Trophoblast cell (in vitro differentiated cells and primary cell): ENCODE results near the gene SLC10A3.

Experiments used
- DNase-seq, 2 donors: peaks; one replicate each; pipeline ENCODE4 v3.0.0-alpha.2; 2016
- H2AFZ ChIP-seq: 2 replicates; pipeline ENCODE4 v1.6.1; 2013; ENCODE audit warnings: low read length, moderate library complexity, mild to moderate bottlenecking; ENCODE audit not compliant: insufficient read depth, poor library complexity
- H2AK5ac ChIP-seq: 2 replicates; pipeline ENCODE4 v1.6.1; 2013; ENCODE audit warnings: mild to moderate bottlenecking, low read length
- H2BK120ac ChIP-seq: 2 replicates; pipeline ENCODE4 v1.6.1; 2013; ENCODE audit warnings: low read length, mild to moderate bottlenecking, moderate library complexity; ENCODE audit not compliant: insufficient read depth, poor library complexity
- H2BK12ac ChIP-seq: 2 replicates; pipeline ENCODE4 v1.6.1; 2013; ENCODE audit warnings: mild to moderate bottlenecking, low read length, moderate library complexity
- H2BK5ac ChIP-seq: 2 replicates; pipeline ENCODE4 v1.6.1; 2013; ENCODE audit warnings: low read length, low read depth, moderate library complexity, mild to moderate bottlenecking; ENCODE audit not compliant: poor library complexity
- H3K14ac ChIP-seq: 2 replicates; pipeline ENCODE4 v1.6.1; 2013; ENCODE audit warnings: mild to moderate bottlenecking, low read length
- H3K18ac ChIP-seq: 2 replicates; pipeline ENCODE4 v1.6.1; 2013; ENCODE audit warnings: mild to moderate bottlenecking, low read length
- H3K23ac ChIP-seq: 2 replicates; pipeline ENCODE4 v1.6.1; 2013; ENCODE audit warnings: low read length
- H3K27ac ChIP-seq: 2 replicates; pipeline ENCODE4 v1.5.1; 2013; ENCODE audit warnings: low read depth, mild to moderate bottlenecking, inconsistent platforms, low read length, moderate library complexity
- H3K27me3 ChIP-seq: 2 replicates; pipeline ENCODE4 v1.6.1; 2013; ENCODE audit warnings: inconsistent platforms, mild to moderate bottlenecking, low read length, moderate library complexity; ENCODE audit not compliant: insufficient read depth
- H3K36me3 ChIP-seq, 2 experiments: 1 replicate in 1 of 2; 2 replicates in 1 of 2; pipeline ENCODE4 v1.6.1; 2013; ENCODE audit warnings: low read length in 2 of 2, mild to moderate bottlenecking in 2 of 2, moderate library complexity in 1 of 2; ENCODE audit not compliant: insufficient read depth in 2 of 2, control insufficient read depth in 1 of 2
- H3K4ac ChIP-seq: 2 replicates; pipeline ENCODE4 v1.6.1; 2013; ENCODE audit warnings: low read depth, mild to moderate bottlenecking, low read length, moderate library complexity
- H3K4me1 ChIP-seq, 2 experiments: 1 replicate in 1 of 2; 2 replicates in 1 of 2; pipeline ENCODE4 v1.6.1; 2013; ENCODE audit warnings: low read length in 2 of 2, mild to moderate bottlenecking in 2 of 2, moderate library complexity in 1 of 2; ENCODE audit not compliant: insufficient read depth in 2 of 2, control insufficient read depth in 1 of 2
- H3K4me2 ChIP-seq: 2 replicates; pipeline ENCODE4 v1.6.1; 2013; ENCODE audit warnings: inconsistent platforms, mild to moderate bottlenecking, low read length, moderate library complexity
- H3K4me3 ChIP-seq: 2 replicates; pipeline ENCODE4 v1.5.1; 2013; ENCODE audit warnings: mild to moderate bottlenecking, low read depth, low read length, inconsistent platforms
- H3K79me1 ChIP-seq: one replicate; pipeline ENCODE4 v1.6.1; 2013; ENCODE audit warnings: low read length
- H3K79me2 ChIP-seq: 2 replicates; pipeline ENCODE4 v1.6.1; 2013; ENCODE audit warnings: low read length, mild to moderate bottlenecking; ENCODE audit not compliant: control insufficient read depth, insufficient read depth, poor library complexity
- H3K9ac ChIP-seq: 2 replicates; pipeline ENCODE4 v1.6.1; 2013; ENCODE audit warnings: mild to moderate bottlenecking, low read length
- H3K9me3 ChIP-seq: 2 replicates; pipeline ENCODE4 v1.6.1; 2013; ENCODE audit warnings: low read depth, mild to moderate bottlenecking, control low read depth, inconsistent platforms, low read length; ENCODE audit not compliant: insufficient read depth
- H4K12ac ChIP-seq: 2 replicates; pipeline ENCODE4 v1.6.1; 2013; ENCODE audit warnings: low read depth, mild to moderate bottlenecking, low read length, moderate library complexity
- H4K8ac ChIP-seq: 2 replicates; pipeline ENCODE4 v1.6.1; 2013; ENCODE audit warnings: low read depth, mild to moderate bottlenecking, low read length, moderate library complexity
- H4K91ac ChIP-seq: one replicate; pipeline ENCODE4 v1.6.1; 2013; ENCODE audit warnings: low read depth, mild to moderate bottlenecking, low read length, moderate library complexity
- WGBS: extraction: QIAGEN DNeasy Blood & Tissue Kit; methylation state at CpG from one replicate; pipeline ENCODE4 v1.1.7; 2013; ENCODE audit warnings: missing lambda C conversion rate; ENCODE audit not compliant: insufficient read length, insufficient coverage; ENCODE audit errors: extremely low coverage; 5-methylcytosine and 5-hydroxymethylcytosine counted together

Gene SLC10A3

DNA sequence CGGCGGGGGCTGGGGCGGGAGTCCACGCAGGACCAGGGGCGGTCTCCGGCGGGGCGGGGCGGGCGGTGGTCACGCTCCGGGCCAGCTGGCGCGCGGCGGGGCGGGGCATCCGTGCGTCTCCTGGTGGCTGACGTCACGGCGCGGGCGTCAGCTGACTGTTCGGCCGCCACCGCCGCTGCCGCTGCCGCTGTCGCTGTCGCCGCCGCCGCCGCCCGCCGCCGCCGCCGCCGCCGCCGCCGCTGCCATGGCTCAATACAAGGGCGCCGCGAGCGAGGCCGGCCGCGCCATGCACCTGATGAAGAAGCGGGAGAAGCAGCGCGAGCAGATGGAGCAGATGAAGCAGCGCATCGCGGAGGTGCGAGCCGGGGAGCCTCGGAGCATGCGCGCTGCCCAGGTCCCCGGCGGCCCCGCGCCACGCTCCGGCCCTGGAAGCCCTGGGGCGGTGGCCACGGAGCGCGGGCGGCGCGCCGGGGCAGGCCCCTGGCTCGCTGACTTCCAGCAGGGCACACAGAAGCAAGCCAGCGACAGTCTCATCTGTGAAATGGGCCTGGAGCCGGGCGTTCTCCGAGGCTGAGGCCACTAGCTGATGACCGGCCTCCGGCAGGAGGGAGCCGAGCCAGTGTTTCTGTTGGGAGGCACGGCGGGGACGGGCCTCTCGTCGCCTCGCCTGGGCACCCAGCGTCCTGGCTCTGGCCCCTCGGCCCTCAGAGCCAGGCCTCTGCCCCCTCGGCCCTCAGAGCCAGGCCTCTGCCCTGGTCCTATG is 46.3 kb downstream of the SLC10A3 start, which contains the start of gene FAM50A:
FAM50A (plus strand) TSS at position 150 of the 763 bp plus-strand sequence; CDS start at position 245, 95 bp downstream.
- Histone ChIP-seq H3K79me1 (peaks cover 13% of the 10 kb centered on the region), H4K12ac (peak within 1 kb of the TSS; percentile 94), H2AFZ (peak within 1 kb of the TSS; percentile 64), H4K8ac (peak within 1 kb of the TSS; percentile 88), H3K79me2 (peaks cover 7% of the 10 kb centered on the region), H3K27me3 (no peaks in the 10 kb centered on the region), H3K4me3 (peak within 1 kb of the TSS; percentile 79), H3K4me1 (peaks cover 6 to 14% of the 10 kb centered on the region in 2 experiments), H2BK12ac (peak within 1 kb of the TSS; percentile 4), H3K23ac (no peak within 1 kb of the TSS), H4K91ac (peak within 1 kb of the TSS; percentile 95), H3K36me3 (peaks cover 66 to 72% of the 10 kb centered on the region in 2 experiments), H3K4ac (peak within 1 kb of the TSS; percentile 71), H2BK120ac (peak within 1 kb of the TSS; percentile 91), H3K9me3 (no peaks in the 10 kb centered on the region), H2AK5ac (peak within 1 kb of the TSS; percentile 76), H3K27ac (peak within 1 kb of the TSS; percentile 79), H2BK5ac (peak within 1 kb of the TSS; percentile 80), H3K14ac (peak within 1 kb of the TSS; percentile 96), H3K4me2 (peak within 1 kb of the TSS; percentile 89), H3K9ac (peak within 1 kb of the TSS; percentile 84), H3K18ac (peak within 1 kb of the TSS; percentile 94)
- WGBS, result no CpG with 5 or more reads among the region's 94 CpGs
- DNase-seq, result peak; percentile 69 to 77

DNA sequence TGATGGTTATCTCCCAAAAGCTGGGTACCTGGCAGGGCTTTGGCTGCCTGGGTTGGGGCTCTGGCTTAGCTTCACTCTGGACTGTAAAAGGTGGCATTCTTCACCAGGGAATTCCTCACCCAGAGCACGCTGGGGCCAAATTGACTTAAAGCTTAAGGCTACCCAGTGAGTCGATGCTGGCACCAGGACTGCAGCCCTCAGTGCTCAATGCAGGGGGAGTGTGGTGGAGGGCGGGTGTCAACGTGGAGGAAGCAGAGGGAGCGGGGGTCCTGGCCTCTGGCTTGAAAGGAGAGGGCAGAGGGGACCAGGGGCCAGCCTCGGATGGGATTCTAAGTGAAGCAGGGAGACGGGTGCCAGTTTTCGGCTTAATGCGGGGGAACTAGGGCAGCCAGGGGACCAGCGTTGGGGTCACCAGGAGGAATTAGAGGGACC is 46.9 kb downstream of the SLC10A3 start:
- H3K27me3 ChIP-seq, result no peaks in the 10 kb centered on the region
- H3K9me3 ChIP-seq, result no peaks in the 10 kb centered on the region
- H4K8ac ChIP-seq, result peak overlapping the region; percentile 36
- peak overlapping the region; percentile 70 for H2BK120ac ChIP-seq
- H3K4me1 ChIP-seq, result peaks cover 9 to 14% of the 10 kb centered on the region in 2 experiments
- H3K14ac ChIP-seq, result peak overlapping the region; percentile 32
- H3K27ac ChIP-seq, result no peak overlapping the region
- peak overlapping the region; percentile 66 for H2BK5ac ChIP-seq
- H3K36me3 ChIP-seq, result peaks cover 66 to 72% of the 10 kb centered on the region in 2 experiments
- peak overlapping the region; percentile 86 for H4K12ac ChIP-seq
- H2BK12ac ChIP-seq, result no peak overlapping the region
- H3K4ac ChIP-seq, result peak overlapping the region; percentile 4
- H3K4me2 ChIP-seq, result peak overlapping the region; percentile 50
- H4K91ac ChIP-seq, result peak overlapping the region; percentile 76
- H3K79me1 ChIP-seq, result peaks cover 13% of the 10 kb centered on the region
- H3K4me3 ChIP-seq, result no peak overlapping the region
- peak overlapping the region; percentile 30 for H2AK5ac ChIP-seq
- DNase-seq, result peak; percentile 40 to 60
- no peak overlapping the region for H3K23ac ChIP-seq
- no peak overlapping the region for H3K18ac ChIP-seq
- H3K9ac ChIP-seq, result peak overlapping the region; percentile 9
- H3K79me2 ChIP-seq, result peaks cover 7% of the 10 kb centered on the region
- H2AFZ ChIP-seq, result peak overlapping the region; percentile 64
- WGBS, result no CpG with 5 or more reads among the region's 10 CpGs

- Histone ChIP-seq H2AFZ (no peak overlapping the region), H2AK5ac (no peak overlapping the region), H2BK5ac (no peak overlapping the region), H2BK120ac (no peak overlapping the region), H3K27ac (no peak overlapping the region), H2BK12ac (no peak overlapping the region), H3K18ac (no peak overlapping the region), H3K36me3 (peaks cover 60 to 63% of the 10 kb centered on the region in 2 experiments), H3K14ac (no peak overlapping the region), H3K4me3 (no peak overlapping the region), H3K27me3 (no peaks in the 10 kb centered on the region), H3K4ac (no peak overlapping the region), H4K8ac (no peak overlapping the region), H3K79me2 (peaks cover 20% of the 10 kb centered on the region), H3K4me2 (no peak overlapping the region), H3K79me1 (peaks cover 17% of the 10 kb centered on the region), H4K12ac (no peak overlapping the region), H3K9ac (no peak overlapping the region), H4K91ac (no peak overlapping the region), H3K9me3 (no peaks in the 10 kb centered on the region), H3K4me1 (peaks cover 16 to 20% of the 10 kb centered on the region in 2 experiments), H3K23ac (no peak overlapping the region)
- no peak for DNase-seq
- no CpG with 5 or more reads among the region's 21 CpGs for WGBS
These were observed 48.3 kb downstream of the SLC10A3 start for GRCh38 chrX:154441984-154442707.

- no peak overlapping the region for H3K4me3 ChIP-seq
- H3K4me1 ChIP-seq, result peaks cover 16 to 20% of the 10 kb centered on the region in 2 experiments
- no peak overlapping the region for H3K23ac ChIP-seq
- no peak overlapping the region for H3K4ac ChIP-seq
- no peak overlapping the region for H4K91ac ChIP-seq
- H3K4me2 ChIP-seq, result no peak overlapping the region
- no peaks in the 10 kb centered on the region for H3K27me3 ChIP-seq
- no peak overlapping the region for H4K12ac ChIP-seq
- no peak for DNase-seq
- no peak overlapping the region for H2BK12ac ChIP-seq
- H3K27ac ChIP-seq, result no peak overlapping the region
- no peak overlapping the region for H3K9ac ChIP-seq
- H2AFZ ChIP-seq, result no peak overlapping the region
- H4K8ac ChIP-seq, result no peak overlapping the region
- no peak overlapping the region for H2BK120ac ChIP-seq
- no CpG with 5 or more reads among the region's 11 CpGs for whole genome bisulfite sequencing
- peaks cover 55 to 57% of the 10 kb centered on the region in 2 experiments for H3K36me3 ChIP-seq
- no peak overlapping the region for H3K14ac ChIP-seq
- H3K79me1 ChIP-seq, result peaks cover 21% of the 10 kb centered on the region
- no peaks in the 10 kb centered on the region for H3K9me3 ChIP-seq
- no peak overlapping the region for H2AK5ac ChIP-seq
- peaks cover 24% of the 10 kb centered on the region for H3K79me2 ChIP-seq
- no peak overlapping the region for H3K18ac ChIP-seq
- no peak overlapping the region for H2BK5ac ChIP-seq
These were observed 48.9 kb downstream of the SLC10A3 start for GRCh38 chrX:154441564-154441963.
